SU-DHL-6 (cell line): ENCODE measurements around the gene TOP2A.

Experiments
- CTCF ChIP-seq: fragments of 200-600 bp; sonication (generic); IDR thresholded peaks from one replicate; pipeline ENCODE4 v1.5.1; 2017; ENCODE audit warnings: antibody characterized with exemption, mild to moderate bottlenecking, low read length, moderate library complexity; ENCODE audit not compliant: insufficient read depth, poor library complexity, severe bottlenecking
- EZH2phosphoT487 ChIP-seq: fragments of 200-600 bp; sonication (generic), shearing (Covaris generic); conservative IDR thresholded peaks from 2 replicates; pipeline ENCODE4 v1.6.1; 2018; ENCODE audit warnings: mild to moderate bottlenecking, antibody characterized with exemption, low read length, moderate library complexity, mixed read lengths

DNA sequence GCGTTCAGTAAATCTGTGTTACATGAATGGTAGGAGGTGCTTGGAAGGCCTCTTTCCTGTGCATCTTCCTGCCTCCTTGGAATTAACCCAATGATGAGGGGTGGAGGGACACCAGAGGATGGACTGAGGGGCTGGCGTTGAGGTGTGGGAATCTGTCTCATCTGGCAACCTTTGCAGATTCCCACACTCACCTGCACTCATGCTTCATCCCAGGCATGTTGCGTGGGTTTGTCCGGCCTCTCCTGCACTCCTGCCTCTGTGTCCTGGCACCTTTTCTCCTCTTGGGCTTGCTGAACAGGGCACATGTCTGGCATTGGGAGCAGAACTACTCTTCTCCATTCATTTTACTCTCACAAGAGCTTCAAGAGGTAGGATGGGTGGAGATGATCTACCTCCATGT lies 22.5 kb upstream of the TOP2A start:
- TF ChIP-seq CTCF (no peak), EZH2phosphoT487 (no peak)
